Neural cell (in vitro differentiated cells): ENCODE data around the gene STH.

ENCODE experiments used
- CTCF ChIP-seq: fragments of 450-650 bp; IDR thresholded peaks from 2 replicates; pipeline ENCODE4 v1.5.1; 2014; ENCODE audit warnings: antibody characterized with exemption, mild to moderate bottlenecking, moderate library complexity; ENCODE audit not compliant: poor library complexity, severe bottlenecking
- EP300 ChIP-seq: fragments of 450-650 bp; conservative IDR thresholded peaks from 2 replicates; pipeline ENCODE4 v1.6.1; 2014; ENCODE audit warnings: antibody characterized with exemption, mild to moderate bottlenecking, moderate library complexity; ENCODE audit not compliant: poor library complexity, severe bottlenecking
- EZH2 ChIP-seq: fragments of 200-600, 300-800 bp; shearing (Covaris generic), sonication (generic); IDR thresholded peaks from 2 replicates; pipeline ENCODE4 v1.6.1; 2014; ENCODE audit warnings: antibody characterized with exemption, low read length, borderline replicate concordance, mild to moderate bottlenecking; ENCODE audit not compliant: insufficient read depth, poor library complexity, severe bottlenecking
- POLR2AphosphoS5 ChIP-seq: IDR thresholded peaks from 2 replicates; pipeline ENCODE4 v1.6.1; 2012
- RAD21 ChIP-seq: fragments of 450-650 bp; conservative IDR thresholded peaks from 2 replicates; pipeline ENCODE4 v1.6.1; 2014; ENCODE audit warnings: antibody characterized with exemption, mild to moderate bottlenecking, moderate library complexity
- REST ChIP-seq: IDR thresholded peaks from 2 replicates; pipeline ENCODE4 v1.6.1; 2012; ENCODE audit warnings: borderline replicate concordance
- SMC3 ChIP-seq: fragments of 450-650 bp; conservative IDR thresholded peaks from 2 replicates; pipeline ENCODE4 v1.6.1; 2014; ENCODE audit warnings: antibody characterized with exemption, mild to moderate bottlenecking, moderate library complexity; ENCODE audit not compliant: poor library complexity
- TAF1 ChIP-seq: IDR thresholded peaks from 2 replicates; pipeline ENCODE4 v1.6.1; 2012; ENCODE audit warnings: low read depth

- TF ChIP-seq REST (no peak), CTCF (no peak), EZH2 (no peak), POLR2AphosphoS5 (no peak), EP300 (no peak), SMC3 (no peak), TAF1 (no peak), RAD21 (no peak)
Observed at GRCh38 chr17:46047856-46048255, 48.8 kb downstream of the STH start.
